ENCODE data around the gene SETD3.

Gene SETD3

GRCh38 chr14:99497894-99498293, 17.2 kb upstream of the SETD3 start:
- no peak for DNase-seq (ENCODE audit: low spot score)

- no peak for DNase-seq (ENCODE audit: low spot score)
Observed at GRCh38 chr14:99497341-99497740, 16.7 kb upstream of the SETD3 start.

GRCh38 chr14:99484106-99484505, 3.4 kb upstream of the SETD3 start:
- DNase-seq (ENCODE audit: low spot score): no peak

- peak; percentile 33 for DNase-seq (ENCODE audit: low spot score)
Observed at GRCh38 chr14:99481745-99482099, 1.1 kb upstream of the SETD3 start.

- peak; percentile 99 for DNase-seq (ENCODE audit: low spot score)
Observed at GRCh38 chr14:99480917-99481744, 472 bp upstream of the SETD3 start, which contains the start of gene CCNK. CCNK (plus strand) TSS chr14:99481409; CDS start chr14:99492678, 11,269 bp downstream.

- no peak for DNase-seq (ENCODE audit: low spot score)
Observed at GRCh38 chr14:99479160-99479905, 1.3 kb downstream of the SETD3 start.

GRCh38 chr14:99478128-99478527, 2.5 kb downstream of the SETD3 start:
- DNase-seq (ENCODE audit: low spot score): no peak

GRCh38 chr14:99476864-99477263, 3.8 kb downstream of the SETD3 start:
- DNase-seq (ENCODE audit: low spot score): no peak

GRCh38 chr14:99475660-99476059, 5.0 kb downstream of the SETD3 start:
- no peak for DNase-seq (ENCODE audit: low spot score)

GRCh38 chr14:99475179-99475578, 5.5 kb downstream of the SETD3 start:
- DNase-seq (ENCODE audit: low spot score): no peak

- DNase-seq (ENCODE audit: low spot score): no peak
Observed at GRCh38 chr14:99473458-99473857, 7.2 kb downstream of the SETD3 start.

GRCh38 chr14:99472937-99473336, 7.7 kb downstream of the SETD3 start:
- DNase-seq (ENCODE audit: low spot score): no peak

- DNase-seq (ENCODE audit: low spot score): no peak
Observed at GRCh38 chr14:99471731-99472130, 8.9 kb downstream of the SETD3 start.

- DNase-seq (ENCODE audit: low spot score): no peak
Observed at GRCh38 chr14:99468836-99469592, 11.6 kb downstream of the SETD3 start.

GRCh38 chr14:99468081-99468480, 12.6 kb downstream of the SETD3 start:
- no peak for DNase-seq (ENCODE audit: low spot score)

GRCh38 chr14:99467336-99468078, 13.2 kb downstream of the SETD3 start:
- DNase-seq (ENCODE audit: low spot score): no peak

GRCh38 chr14:99466758-99467157, 13.9 kb downstream of the SETD3 start:
- DNase-seq (ENCODE audit: low spot score): no peak

GRCh38 chr14:99465288-99465687, 15.4 kb downstream of the SETD3 start:
- DNase-seq (ENCODE audit: low spot score): no peak

GRCh38 chr14:99463974-99464373, 16.7 kb downstream of the SETD3 start:
- no peak for DNase-seq (ENCODE audit: low spot score)

GRCh38 chr14:99462210-99462609, 18.4 kb downstream of the SETD3 start:
- DNase-seq (ENCODE audit: low spot score): no peak

- no peak for DNase-seq (ENCODE audit: low spot score)
Observed at GRCh38 chr14:99461411-99462085, 19.1 kb downstream of the SETD3 start.
